ENCODE results near the gene INTS3. TPM values are rescaled to one million over a fixed set of nuclear protein-coding genes. Genes with fewer than 3 reads are reported as not detected.

The INTS3 gene
- polyA plus RNA-seq, 4 donors: 14.9 to 52.6 (median 22.6) TPM

GRCh38 chr1:153790966-153791647 is 63.3 kb downstream of the INTS3 start:
- no peak for FAIRE-seq
- Histone ChIP-seq H3K4me1 (ENCODE audit: control insufficient read depth in 3 of 3, insufficient read depth in 2 of 3, low read depth in 1 of 3, low read length in 2 of 3) (peaks cover 0 to 2% (median 0%) of the 10 kb centered on the region in 3 donors), H3K27me3 (ENCODE audit: control insufficient read depth in 3 of 3, insufficient read depth in 3 of 3, low read length in 3 of 3) (peaks cover 0 to 15% (median 0%) of the 10 kb centered on the region in 3 donors), H3K9me3 (ENCODE audit: control insufficient read depth in 2 of 2, insufficient read depth in 1 of 2, low read depth in 1 of 2, low read length in 1 of 2) (peaks cover 0 to under 1% of the 10 kb centered on the region in 2 donors), H3K27ac (ENCODE audit: low read depth in 1 of 3, low read length in 2 of 3) (peak overlapping the region in 2 of 3 donors; percentile 87 to 95), H3K36me3 (ENCODE audit: control insufficient read depth in 3 of 3, insufficient read depth in 2 of 3, low read depth in 1 of 3, low read length in 3 of 3) (no peaks in the 10 kb centered on the region), H3K4me3 (ENCODE audit: low read depth in 1 of 3, low read length in 3 of 3) (peak overlapping the region in 1 of 3 donors; percentile 35)
- 46 to 68% (median 67%) methylated on average over 9 of the region's 9 CpGs for WGBS, 3 donors
- DNase-seq: no peak

GRCh38 chr1:153791648-153792253 is 63.9 kb downstream of the INTS3 start:
- DNase-seq (no peak), FAIRE-seq (no peak)
- Histone ChIP-seq H3K27ac (ENCODE audit: low read depth in 1 of 3, low read length in 2 of 3) (peak overlapping the region in 2 of 3 donors; percentile 33 to 87), H3K4me1 (ENCODE audit: control insufficient read depth in 3 of 3, insufficient read depth in 2 of 3, low read depth in 1 of 3, low read length in 2 of 3) (peaks cover 0 to 2% (median 0%) of the 10 kb centered on the region in 3 donors), H3K9me3 (ENCODE audit: control insufficient read depth in 2 of 2, insufficient read depth in 1 of 2, low read depth in 1 of 2, low read length in 1 of 2) (no peaks in the 10 kb centered on the region), H3K36me3 (ENCODE audit: control insufficient read depth in 3 of 3, insufficient read depth in 2 of 3, low read depth in 1 of 3, low read length in 3 of 3) (no peaks in the 10 kb centered on the region), H3K27me3 (ENCODE audit: control insufficient read depth in 3 of 3, insufficient read depth in 3 of 3, low read length in 3 of 3) (peaks cover 0 to 15% (median 0%) of the 10 kb centered on the region in 3 donors), H3K4me3 (ENCODE audit: low read depth in 1 of 3, low read length in 3 of 3) (no peak overlapping the region)
- WGBS, 3 donors: 70 to 85% (median 76%) methylated on average over 16 of the region's 16 CpGs

- Histone ChIP-seq H3K27me3 (ENCODE audit: control insufficient read depth in 3 of 3, insufficient read depth in 3 of 3, low read length in 3 of 3) (peaks cover 0 to 15% (median 0%) of the 10 kb centered on the region in 3 donors), H3K4me3 (ENCODE audit: low read depth in 1 of 3, low read length in 3 of 3) (no peak overlapping the region), H3K27ac (ENCODE audit: low read depth in 1 of 3, low read length in 2 of 3) (no peak overlapping the region), H3K4me1 (ENCODE audit: control insufficient read depth in 3 of 3, insufficient read depth in 2 of 3, low read depth in 1 of 3, low read length in 2 of 3) (peaks cover 0 to 2% (median 0%) of the 10 kb centered on the region in 3 donors), H3K9me3 (ENCODE audit: control insufficient read depth in 2 of 2, insufficient read depth in 1 of 2, low read depth in 1 of 2, low read length in 1 of 2) (no peaks in the 10 kb centered on the region), H3K36me3 (ENCODE audit: control insufficient read depth in 3 of 3, insufficient read depth in 2 of 3, low read depth in 1 of 3, low read length in 3 of 3) (no peaks in the 10 kb centered on the region)
- 90 to 96% (median 91%) methylated on average over 10 to 11 of the region's 11 CpGs for WGBS, 3 donors
- FAIRE-seq: no peak
- no peak for DNase-seq
Measured at GRCh38 chr1:153792631-153793041, 64.8 kb downstream of the INTS3 start.

- FAIRE-seq (no peak), DNase-seq (no peak)
- Histone ChIP-seq H3K27me3 (ENCODE audit: control insufficient read depth in 3 of 3, insufficient read depth in 3 of 3, low read length in 3 of 3) (peaks cover 0 to 15% (median 0%) of the 10 kb centered on the region in 3 donors), H3K4me3 (ENCODE audit: low read depth in 1 of 3, low read length in 3 of 3) (no peak overlapping the region), H3K36me3 (ENCODE audit: control insufficient read depth in 3 of 3, insufficient read depth in 2 of 3, low read depth in 1 of 3, low read length in 3 of 3) (no peaks in the 10 kb centered on the region), H3K27ac (ENCODE audit: low read depth in 1 of 3, low read length in 2 of 3) (no peak overlapping the region), H3K4me1 (ENCODE audit: control insufficient read depth in 3 of 3, insufficient read depth in 2 of 3, low read depth in 1 of 3, low read length in 2 of 3) (peaks cover 0 to 2% (median 0%) of the 10 kb centered on the region in 3 donors), H3K9me3 (ENCODE audit: control insufficient read depth in 2 of 2, insufficient read depth in 1 of 2, low read depth in 1 of 2, low read length in 1 of 2) (no peaks in the 10 kb centered on the region)
- WGBS, 3 donors: 64 to 78% (median 69%) methylated on average over 9 of the region's 9 CpGs
Measured at GRCh38 chr1:153793261-153793972, 65.6 kb downstream of the INTS3 start.

- peaks cover 0 to 15% (median 0%) of the 10 kb centered on the region in 3 donors for H3K27me3 ChIP-seq (ENCODE audit: control insufficient read depth in 3 of 3, insufficient read depth in 3 of 3, low read length in 3 of 3)
- peaks cover 0 to 2% (median 0%) of the 10 kb centered on the region in 3 donors for H3K4me1 ChIP-seq (ENCODE audit: control insufficient read depth in 3 of 3, insufficient read depth in 2 of 3, low read depth in 1 of 3, low read length in 2 of 3)
- H3K9me3 ChIP-seq (ENCODE audit: control insufficient read depth in 2 of 2, insufficient read depth in 1 of 2, low read depth in 1 of 2, low read length in 1 of 2): no peaks in the 10 kb centered on the region
- 82 to 87% (median 82%) methylated on average over 9 to 12 of the region's 12 CpGs for WGBS, 3 donors
- no peak for FAIRE-seq
- no peak overlapping the region for H3K4me3 ChIP-seq (ENCODE audit: low read depth in 1 of 3, low read length in 3 of 3)
- no peak for DNase-seq
- no peak overlapping the region for H3K27ac ChIP-seq (ENCODE audit: low read depth in 1 of 3, low read length in 2 of 3)
- no peaks in the 10 kb centered on the region for H3K36me3 ChIP-seq (ENCODE audit: control insufficient read depth in 3 of 3, insufficient read depth in 2 of 3, low read depth in 1 of 3, low read length in 3 of 3)
Measured at GRCh38 chr1:153793973-153794615, 66.2 kb downstream of the INTS3 start.

GRCh38 chr1:153794624-153795329 is 66.9 kb downstream of the INTS3 start:
- Histone ChIP-seq H3K27ac (ENCODE audit: low read depth in 1 of 3, low read length in 2 of 3) (no peak overlapping the region), H3K27me3 (ENCODE audit: control insufficient read depth in 3 of 3, insufficient read depth in 3 of 3, low read length in 3 of 3) (peaks cover 0 to 9% (median 0%) of the 10 kb centered on the region in 3 donors), H3K4me1 (ENCODE audit: control insufficient read depth in 3 of 3, insufficient read depth in 2 of 3, low read depth in 1 of 3, low read length in 2 of 3) (peaks cover 0 to 2% (median 0%) of the 10 kb centered on the region in 3 donors), H3K9me3 (ENCODE audit: control insufficient read depth in 2 of 2, insufficient read depth in 1 of 2, low read depth in 1 of 2, low read length in 1 of 2) (no peaks in the 10 kb centered on the region), H3K4me3 (ENCODE audit: low read depth in 1 of 3, low read length in 3 of 3) (no peak overlapping the region), H3K36me3 (ENCODE audit: control insufficient read depth in 3 of 3, insufficient read depth in 2 of 3, low read depth in 1 of 3, low read length in 3 of 3) (peaks cover 0 to 4% (median 0%) of the 10 kb centered on the region in 3 donors)
- 62 to 85% (median 69%) methylated on average over 4 to 14 of the region's 14 CpGs for WGBS, 3 donors
- FAIRE-seq (no peak), DNase-seq (no peak)

GRCh38 chr1:153795330-153795837 is 67.5 kb downstream of the INTS3 start:
- WGBS, 3 donors: 66 to 81% (median 77%) methylated on average over 18 of the region's 18 CpGs
- FAIRE-seq: no peak
- no peaks in the 10 kb centered on the region for H3K4me1 ChIP-seq (ENCODE audit: control insufficient read depth in 3 of 3, insufficient read depth in 2 of 3, low read depth in 1 of 3, low read length in 2 of 3)
- no peaks in the 10 kb centered on the region for H3K9me3 ChIP-seq (ENCODE audit: control insufficient read depth in 2 of 2, insufficient read depth in 1 of 2, low read depth in 1 of 2, low read length in 1 of 2)
- no peak overlapping the region for H3K27ac ChIP-seq (ENCODE audit: low read depth in 1 of 3, low read length in 2 of 3)
- peaks cover 0 to 5% (median 0%) of the 10 kb centered on the region in 3 donors for H3K36me3 ChIP-seq (ENCODE audit: control insufficient read depth in 3 of 3, insufficient read depth in 2 of 3, low read depth in 1 of 3, low read length in 3 of 3)
- peaks cover 0 to 3% (median 0%) of the 10 kb centered on the region in 3 donors for H3K27me3 ChIP-seq (ENCODE audit: control insufficient read depth in 3 of 3, insufficient read depth in 3 of 3, low read length in 3 of 3)
- no peak for DNase-seq
- H3K4me3 ChIP-seq (ENCODE audit: low read depth in 1 of 3, low read length in 3 of 3): no peak overlapping the region
